GM12874 (cell line): ENCODE measurements around the gene SDF2L1.

Source experiments
- CTCF ChIP-seq: IDR thresholded peaks from 2 replicates; pipeline ENCODE4 v1.5.1; 2011; ENCODE audit warnings: low read depth, mild to moderate bottlenecking, control low read depth, low read length, moderate library complexity; ENCODE audit not compliant: insufficient read depth

SDF2L1 gene

GRCh38 chr22:21602579-21602978 is 39.5 kb upstream of the SDF2L1 start:
- TF ChIP-seq CTCF = no peak

DNA sequence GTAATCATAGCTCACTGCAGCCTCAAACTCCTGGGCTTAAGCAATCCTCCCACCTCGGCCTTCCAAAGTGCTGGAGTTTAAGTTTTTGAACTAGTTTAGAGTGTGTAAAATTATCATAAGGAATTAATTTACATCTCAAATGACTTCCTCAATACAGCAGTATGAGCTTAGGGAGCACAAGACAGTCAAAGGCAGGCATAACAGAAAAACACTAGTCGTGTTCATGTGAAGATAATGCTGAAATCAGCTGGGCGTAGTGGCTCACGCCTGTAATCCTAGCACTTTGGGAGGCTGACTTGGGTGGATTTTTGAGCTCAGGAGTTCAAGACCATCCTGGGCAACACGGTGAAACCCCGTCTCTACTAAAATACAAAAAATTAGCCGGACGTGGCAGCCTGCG is 38.1 kb upstream of the SDF2L1 start:
- no peak for TF ChIP-seq CTCF

- TF ChIP-seq CTCF = no peak
Measured at GRCh38 chr22:21605887-21606564, 36.1 kb upstream of the SDF2L1 start.

DNA sequence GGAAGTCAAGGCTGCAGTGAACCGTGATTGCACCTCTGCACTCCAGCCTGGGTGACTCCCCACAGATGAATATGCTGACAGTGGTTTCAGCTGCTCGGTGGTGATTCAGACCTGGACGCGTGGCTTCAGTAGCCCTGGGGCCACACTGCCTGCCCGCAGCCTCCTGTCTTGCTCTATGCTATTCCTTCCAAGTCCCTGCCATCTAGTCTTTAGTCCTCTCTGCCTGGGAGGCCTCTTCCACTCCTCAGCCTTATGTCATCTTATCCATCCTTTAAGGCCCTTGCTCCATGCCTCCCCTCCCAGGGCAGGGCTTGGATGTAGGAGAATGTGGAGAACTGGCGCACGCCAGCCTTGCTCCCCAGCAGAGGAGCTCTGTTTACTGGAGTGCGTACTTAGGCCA is 35.3 kb upstream of the SDF2L1 start:
- TF ChIP-seq CTCF = no peak

DNA sequence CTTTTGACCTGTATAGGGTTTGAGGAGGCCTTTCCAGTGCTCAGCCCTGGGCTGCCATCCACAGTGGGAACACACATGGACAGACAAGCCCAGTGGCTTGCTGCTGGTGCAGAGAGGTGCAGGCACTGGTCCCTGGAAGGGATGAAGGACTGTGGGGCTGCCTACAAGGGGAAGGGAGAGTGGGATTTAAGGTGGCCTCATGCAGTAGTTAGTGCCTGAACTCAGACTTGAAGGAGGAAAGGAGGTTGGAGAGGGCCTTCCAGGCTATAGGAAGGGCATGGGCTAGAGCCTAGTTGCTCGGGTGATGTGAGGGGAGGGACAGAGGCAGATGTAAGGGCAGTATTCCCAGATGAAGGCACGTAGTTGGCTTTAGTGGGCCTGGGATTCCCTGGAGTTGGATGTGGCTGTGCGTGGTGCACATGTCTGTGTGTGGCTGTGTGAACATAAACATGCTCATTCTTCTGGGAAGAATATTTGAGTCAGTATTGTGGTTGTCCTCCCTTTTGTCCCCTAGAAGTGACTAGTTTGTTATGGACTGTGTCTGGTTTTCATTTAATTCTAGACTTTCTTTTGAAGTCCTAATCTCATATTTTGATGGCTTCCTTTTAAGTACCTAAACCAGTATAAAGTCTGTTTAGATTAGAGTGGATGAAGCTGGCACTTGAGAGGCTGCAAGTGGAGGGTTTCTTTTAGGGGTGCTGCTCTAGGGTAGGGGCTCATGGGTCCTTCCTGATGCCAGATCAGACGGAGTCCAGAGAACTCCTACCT is 30.7 kb upstream of the SDF2L1 start:
- no peak for TF ChIP-seq CTCF

- no peak for TF ChIP-seq CTCF
Measured at GRCh38 chr22:21612858-21613257, 29.2 kb upstream of the SDF2L1 start.

- no peak for TF ChIP-seq CTCF
Measured at GRCh38 chr22:21613553-21614233, 28.4 kb upstream of the SDF2L1 start.
